Cardiac fibroblast (primary cell): Measurements from ENCODE around the gene OLA1.
A peak's percentile ranks its signal among the peaks of the same experiment; 100 is the strongest.

Source experiments
- DNase-seq, 2 donors: peaks; one replicate each; pipeline versions ENCODE4 v3.0.0 to v3.0.0-alpha.2; 2010; ENCODE audit warnings: low read depth in 2 of 2
- H3K4me3 ChIP-seq, 2 donors: replicated peaks in 1 of 2; 1 replicate in 1 of 2; 2 replicates in 1 of 2; pipeline ENCODE4 v1.5.1; 2011; ENCODE audit warnings: low read depth in 2 of 2, low read length in 2 of 2, mild to moderate bottlenecking in 2 of 2, moderate library complexity in 1 of 2
- TF ChIP-seq, protein P1 (sequence below): IDR thresholded peaks from one replicate; pipeline ENCODE4 v1.5.1; 2011; ENCODE audit warnings: low read depth, mild to moderate bottlenecking, low read length, inconsistent platforms

The OLA1 gene

GRCh38 chr2:174023591-174024523, 224.5 kb downstream of the OLA1 start:
- no peak overlapping the region for H3K4me3 ChIP-seq
- TF ChIP-seq, protein P1, sequence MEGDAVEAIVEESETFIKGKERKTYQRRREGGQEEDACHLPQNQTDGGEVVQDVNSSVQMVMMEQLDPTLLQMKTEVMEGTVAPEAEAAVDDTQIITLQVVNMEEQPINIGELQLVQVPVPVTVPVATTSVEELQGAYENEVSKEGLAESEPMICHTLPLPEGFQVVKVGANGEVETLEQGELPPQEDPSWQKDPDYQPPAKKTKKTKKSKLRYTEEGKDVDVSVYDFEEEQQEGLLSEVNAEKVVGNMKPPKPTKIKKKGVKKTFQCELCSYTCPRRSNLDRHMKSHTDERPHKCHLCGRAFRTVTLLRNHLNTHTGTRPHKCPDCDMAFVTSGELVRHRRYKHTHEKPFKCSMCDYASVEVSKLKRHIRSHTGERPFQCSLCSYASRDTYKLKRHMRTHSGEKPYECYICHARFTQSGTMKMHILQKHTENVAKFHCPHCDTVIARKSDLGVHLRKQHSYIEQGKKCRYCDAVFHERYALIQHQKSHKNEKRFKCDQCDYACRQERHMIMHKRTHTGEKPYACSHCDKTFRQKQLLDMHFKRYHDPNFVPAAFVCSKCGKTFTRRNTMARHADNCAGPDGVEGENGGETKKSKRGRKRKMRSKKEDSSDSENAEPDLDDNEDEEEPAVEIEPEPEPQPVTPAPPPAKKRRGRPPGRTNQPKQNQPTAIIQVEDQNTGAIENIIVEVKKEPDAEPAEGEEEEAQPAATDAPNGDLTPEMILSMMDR: no peak
- peak; percentile 95 to 97 for DNase-seq
